ENCODE data around the gene HOXA9.

DNA sequence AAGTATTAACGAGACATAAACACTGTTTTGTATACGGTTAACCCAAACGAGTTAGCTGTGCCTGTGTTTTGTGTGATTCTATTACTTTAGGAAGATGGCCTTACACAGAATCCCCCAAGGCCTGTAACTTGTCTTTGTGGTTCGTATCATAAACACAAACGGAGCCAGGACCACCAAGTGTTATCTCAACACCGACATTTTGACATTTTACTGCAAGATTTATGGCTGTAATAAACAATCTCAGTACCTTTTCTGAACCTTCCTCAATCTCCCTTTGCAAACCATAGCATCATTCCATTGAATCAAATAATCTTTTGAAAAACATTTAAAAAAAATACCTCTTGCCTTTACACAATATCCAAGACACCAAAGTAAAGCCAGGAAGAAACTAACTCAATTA, 32.4 kb downstream of the HOXA9 start:
- no peak for TF ChIP-seq MYC (IDR thresholded peaks at IDR 0.05; ENCODE audit: borderline replicate concordance, low read length)
- no peak for TF ChIP-seq FOSL2 (IDR thresholded peaks at IDR 0.05)
- no peak for TF ChIP-seq FOSL2 (CRISPR knock-in tag; IDR thresholded peaks at IDR 0.05)
- TF ChIP-seq CTCF (IDR thresholded peaks at IDR 0.05) = no peak
- no peak for TF ChIP-seq CHD2 (IDR thresholded peaks at IDR 0.05; ENCODE audit: low read length, partially characterized antibody)
- TF ChIP-seq POLR2A (IDR thresholded peaks at IDR 0.05; ENCODE audit: low read length) = no peak
- TF ChIP-seq CHD4 (IDR thresholded peaks at IDR 0.05; ENCODE audit: borderline replicate concordance) = no peak
- no peak for TF ChIP-seq BHLHE40 (IDR thresholded peaks at IDR 0.05; ENCODE audit: low read depth, low read length)
- TF ChIP-seq, protein P1, sequence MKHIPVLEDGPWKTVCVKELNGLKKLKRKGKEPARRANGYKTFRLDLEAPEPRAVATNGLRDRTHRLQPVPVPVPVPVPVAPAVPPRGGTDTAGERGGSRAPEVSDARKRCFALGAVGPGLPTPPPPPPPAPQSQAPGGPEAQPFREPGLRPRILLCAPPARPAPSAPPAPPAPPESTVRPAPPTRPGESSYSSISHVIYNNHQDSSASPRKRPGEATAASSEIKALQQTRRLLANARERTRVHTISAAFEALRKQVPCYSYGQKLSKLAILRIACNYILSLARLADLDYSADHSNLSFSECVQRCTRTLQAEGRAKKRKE (CRISPR knock-in tag; IDR thresholded peaks at IDR 0.05; ENCODE audit: low read depth) = no peak
- no peak for TF ChIP-seq RCOR1 (IDR thresholded peaks at IDR 0.05; ENCODE audit: low read depth, low read length)

Measured in A549 (cell line).